ENCODE data around the gene DSPP. TPM values are rescaled to one million over a fixed set of nuclear protein-coding genes. Genes with fewer than 3 reads are reported as not detected.

The DSPP gene
- total and polyA plus RNA-seq, 2 experiments from 2014 or later, result 0.08 TPM; not detected in 1

DNA sequence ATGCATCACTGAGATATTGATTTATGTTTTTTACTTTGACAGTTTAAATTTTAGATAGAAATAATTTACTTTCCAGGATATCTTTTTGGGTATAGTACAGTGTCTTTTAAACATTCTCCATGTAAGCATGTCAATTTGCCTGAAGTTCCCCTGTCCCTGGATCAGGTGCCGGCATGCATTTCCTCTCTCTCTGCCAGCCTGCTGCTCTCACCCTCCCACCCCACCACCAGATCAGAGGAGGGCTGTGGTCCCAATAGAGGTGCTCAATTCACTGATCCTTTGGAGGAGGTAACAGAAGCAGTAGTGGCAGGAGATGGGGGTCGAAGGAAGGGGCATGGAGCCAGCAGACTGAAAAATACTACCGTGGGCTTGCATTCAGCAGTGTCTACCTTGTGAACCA lies 28.3 kb upstream of the DSPP start:
- H3K4me2 ChIP-seq, result no peak overlapping the region
- DNase-seq (ENCODE audit: low spot score) (no peak), ATAC-seq (peak; percentile 50; the same call in 2 of the 3 replicates)
- TF ChIP-seq, protein P1, sequence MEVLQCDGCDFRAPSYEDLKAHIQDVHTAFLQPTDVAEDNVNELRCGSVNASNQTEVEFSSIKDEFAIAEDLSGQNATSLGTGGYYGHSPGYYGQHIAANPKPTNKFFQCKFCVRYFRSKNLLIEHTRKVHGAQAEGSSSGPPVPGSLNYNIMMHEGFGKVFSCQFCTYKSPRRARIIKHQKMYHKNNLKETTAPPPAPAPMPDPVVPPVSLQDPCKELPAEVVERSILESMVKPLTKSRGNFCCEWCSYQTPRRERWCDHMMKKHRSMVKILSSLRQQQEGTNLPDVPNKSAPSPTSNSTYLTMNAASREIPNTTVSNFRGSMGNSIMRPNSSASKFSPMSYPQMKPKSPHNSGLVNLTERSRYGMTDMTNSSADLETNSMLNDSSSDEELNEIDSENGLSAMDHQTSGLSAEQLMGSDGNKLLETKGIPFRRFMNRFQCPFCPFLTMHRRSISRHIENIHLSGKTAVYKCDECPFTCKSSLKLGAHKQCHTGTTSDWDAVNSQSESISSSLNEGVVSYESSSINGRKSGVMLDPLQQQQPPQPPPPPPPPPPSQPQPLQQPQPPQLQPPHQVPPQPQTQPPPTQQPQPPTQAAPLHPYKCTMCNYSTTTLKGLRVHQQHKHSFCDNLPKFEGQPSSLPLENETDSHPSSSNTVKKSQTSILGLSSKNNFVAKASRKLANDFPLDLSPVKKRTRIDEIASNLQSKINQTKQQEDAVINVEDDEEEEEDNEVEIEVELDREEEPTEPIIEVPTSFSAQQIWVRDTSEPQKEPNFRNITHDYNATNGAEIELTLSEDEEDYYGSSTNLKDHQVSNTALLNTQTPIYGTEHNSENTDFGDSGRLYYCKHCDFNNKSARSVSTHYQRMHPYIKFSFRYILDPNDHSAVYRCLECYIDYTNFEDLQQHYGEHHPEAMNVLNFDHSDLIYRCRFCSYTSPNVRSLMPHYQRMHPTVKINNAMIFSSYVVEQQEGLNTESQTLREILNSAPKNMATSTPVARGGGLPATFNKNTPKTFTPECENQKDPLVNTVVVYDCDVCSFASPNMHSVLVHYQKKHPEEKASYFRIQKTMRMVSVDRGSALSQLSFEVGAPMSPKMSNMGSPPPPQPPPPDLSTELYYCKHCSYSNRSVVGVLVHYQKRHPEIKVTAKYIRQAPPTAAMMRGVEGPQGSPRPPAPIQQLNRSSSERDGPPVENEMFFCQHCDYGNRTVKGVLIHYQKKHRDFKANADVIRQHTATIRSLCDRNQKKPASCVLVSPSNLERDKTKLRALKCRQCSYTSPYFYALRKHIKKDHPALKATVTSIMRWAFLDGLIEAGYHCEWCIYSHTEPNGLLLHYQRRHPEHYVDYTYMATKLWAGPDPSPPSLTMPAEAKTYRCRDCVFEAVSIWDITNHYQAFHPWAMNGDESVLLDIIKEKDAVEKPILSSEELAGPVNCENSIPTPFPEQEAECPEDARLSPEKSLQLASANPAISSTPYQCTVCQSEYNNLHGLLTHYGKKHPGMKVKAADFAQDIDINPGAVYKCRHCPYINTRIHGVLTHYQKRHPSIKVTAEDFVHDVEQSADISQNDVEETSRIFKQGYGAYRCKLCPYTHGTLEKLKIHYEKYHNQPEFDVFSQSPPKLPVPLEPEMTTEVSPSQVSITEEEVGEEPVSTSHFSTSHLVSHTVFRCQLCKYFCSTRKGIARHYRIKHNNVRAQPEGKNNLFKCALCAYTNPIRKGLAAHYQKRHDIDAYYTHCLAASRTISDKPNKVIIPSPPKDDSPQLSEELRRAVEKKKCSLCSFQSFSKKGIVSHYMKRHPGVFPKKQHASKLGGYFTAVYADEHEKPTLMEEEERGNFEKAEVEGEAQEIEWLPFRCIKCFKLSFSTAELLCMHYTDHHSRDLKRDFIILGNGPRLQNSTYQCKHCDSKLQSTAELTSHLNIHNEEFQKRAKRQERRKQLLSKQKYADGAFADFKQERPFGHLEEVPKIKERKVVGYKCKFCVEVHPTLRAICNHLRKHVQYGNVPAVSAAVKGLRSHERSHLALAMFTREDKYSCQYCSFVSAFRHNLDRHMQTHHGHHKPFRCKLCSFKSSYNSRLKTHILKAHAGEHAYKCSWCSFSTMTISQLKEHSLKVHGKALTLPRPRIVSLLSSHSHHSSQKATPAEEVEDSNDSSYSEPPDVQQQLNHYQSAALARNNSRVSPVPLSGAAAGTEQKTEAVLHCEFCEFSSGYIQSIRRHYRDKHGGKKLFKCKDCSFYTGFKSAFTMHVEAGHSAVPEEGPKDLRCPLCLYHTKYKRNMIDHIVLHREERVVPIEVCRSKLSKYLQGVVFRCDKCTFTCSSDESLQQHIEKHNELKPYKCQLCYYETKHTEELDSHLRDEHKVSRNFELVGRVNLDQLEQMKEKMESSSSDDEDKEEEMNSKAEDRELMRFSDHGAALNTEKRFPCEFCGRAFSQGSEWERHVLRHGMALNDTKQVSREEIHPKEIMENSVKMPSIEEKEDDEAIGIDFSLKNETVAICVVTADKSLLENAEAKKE (CRISPR knock-in tag; IDR thresholded peaks at IDR 0.05), result no peak
- TF ChIP-seq JUNB (IDR thresholded peaks at IDR 0.05; ENCODE audit: unreplicated experiment) (no peak), CREB1 (CRISPR knock-in tag; IDR thresholded peaks at IDR 0.05; ENCODE audit: low read depth) (no peak), NANOG (IDR thresholded peaks at IDR 0.05; ENCODE audit: borderline replicate concordance) (no peak), STAT1 (IDR thresholded peaks at IDR 0.05; ENCODE audit: unreplicated experiment) (no peak), EZH2phosphoT487 (IDR thresholded peaks at IDR 0.05; ENCODE audit: unreplicated experiment) (no peak), EZH2 (IDR thresholded peaks at IDR 0.05; ENCODE audit: low read depth, unreplicated experiment) (no peak), ZNF114 (CRISPR knock-in tag; IDR thresholded peaks at IDR 0.05) (no peak)
- TF ChIP-seq, protein P2, sequence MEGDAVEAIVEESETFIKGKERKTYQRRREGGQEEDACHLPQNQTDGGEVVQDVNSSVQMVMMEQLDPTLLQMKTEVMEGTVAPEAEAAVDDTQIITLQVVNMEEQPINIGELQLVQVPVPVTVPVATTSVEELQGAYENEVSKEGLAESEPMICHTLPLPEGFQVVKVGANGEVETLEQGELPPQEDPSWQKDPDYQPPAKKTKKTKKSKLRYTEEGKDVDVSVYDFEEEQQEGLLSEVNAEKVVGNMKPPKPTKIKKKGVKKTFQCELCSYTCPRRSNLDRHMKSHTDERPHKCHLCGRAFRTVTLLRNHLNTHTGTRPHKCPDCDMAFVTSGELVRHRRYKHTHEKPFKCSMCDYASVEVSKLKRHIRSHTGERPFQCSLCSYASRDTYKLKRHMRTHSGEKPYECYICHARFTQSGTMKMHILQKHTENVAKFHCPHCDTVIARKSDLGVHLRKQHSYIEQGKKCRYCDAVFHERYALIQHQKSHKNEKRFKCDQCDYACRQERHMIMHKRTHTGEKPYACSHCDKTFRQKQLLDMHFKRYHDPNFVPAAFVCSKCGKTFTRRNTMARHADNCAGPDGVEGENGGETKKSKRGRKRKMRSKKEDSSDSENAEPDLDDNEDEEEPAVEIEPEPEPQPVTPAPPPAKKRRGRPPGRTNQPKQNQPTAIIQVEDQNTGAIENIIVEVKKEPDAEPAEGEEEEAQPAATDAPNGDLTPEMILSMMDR (conservative IDR thresholded peaks at IDR 0.05; ENCODE audit: low read depth in 2 of 2), result no peak
- TF ChIP-seq, protein P3, sequence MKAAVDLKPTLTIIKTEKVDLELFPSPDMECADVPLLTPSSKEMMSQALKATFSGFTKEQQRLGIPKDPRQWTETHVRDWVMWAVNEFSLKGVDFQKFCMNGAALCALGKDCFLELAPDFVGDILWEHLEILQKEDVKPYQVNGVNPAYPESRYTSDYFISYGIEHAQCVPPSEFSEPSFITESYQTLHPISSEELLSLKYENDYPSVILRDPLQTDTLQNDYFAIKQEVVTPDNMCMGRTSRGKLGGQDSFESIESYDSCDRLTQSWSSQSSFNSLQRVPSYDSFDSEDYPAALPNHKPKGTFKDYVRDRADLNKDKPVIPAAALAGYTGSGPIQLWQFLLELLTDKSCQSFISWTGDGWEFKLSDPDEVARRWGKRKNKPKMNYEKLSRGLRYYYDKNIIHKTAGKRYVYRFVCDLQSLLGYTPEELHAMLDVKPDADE (IDR thresholded peaks at IDR 0.05), result no peak
- TF ChIP-seq, protein P4, sequence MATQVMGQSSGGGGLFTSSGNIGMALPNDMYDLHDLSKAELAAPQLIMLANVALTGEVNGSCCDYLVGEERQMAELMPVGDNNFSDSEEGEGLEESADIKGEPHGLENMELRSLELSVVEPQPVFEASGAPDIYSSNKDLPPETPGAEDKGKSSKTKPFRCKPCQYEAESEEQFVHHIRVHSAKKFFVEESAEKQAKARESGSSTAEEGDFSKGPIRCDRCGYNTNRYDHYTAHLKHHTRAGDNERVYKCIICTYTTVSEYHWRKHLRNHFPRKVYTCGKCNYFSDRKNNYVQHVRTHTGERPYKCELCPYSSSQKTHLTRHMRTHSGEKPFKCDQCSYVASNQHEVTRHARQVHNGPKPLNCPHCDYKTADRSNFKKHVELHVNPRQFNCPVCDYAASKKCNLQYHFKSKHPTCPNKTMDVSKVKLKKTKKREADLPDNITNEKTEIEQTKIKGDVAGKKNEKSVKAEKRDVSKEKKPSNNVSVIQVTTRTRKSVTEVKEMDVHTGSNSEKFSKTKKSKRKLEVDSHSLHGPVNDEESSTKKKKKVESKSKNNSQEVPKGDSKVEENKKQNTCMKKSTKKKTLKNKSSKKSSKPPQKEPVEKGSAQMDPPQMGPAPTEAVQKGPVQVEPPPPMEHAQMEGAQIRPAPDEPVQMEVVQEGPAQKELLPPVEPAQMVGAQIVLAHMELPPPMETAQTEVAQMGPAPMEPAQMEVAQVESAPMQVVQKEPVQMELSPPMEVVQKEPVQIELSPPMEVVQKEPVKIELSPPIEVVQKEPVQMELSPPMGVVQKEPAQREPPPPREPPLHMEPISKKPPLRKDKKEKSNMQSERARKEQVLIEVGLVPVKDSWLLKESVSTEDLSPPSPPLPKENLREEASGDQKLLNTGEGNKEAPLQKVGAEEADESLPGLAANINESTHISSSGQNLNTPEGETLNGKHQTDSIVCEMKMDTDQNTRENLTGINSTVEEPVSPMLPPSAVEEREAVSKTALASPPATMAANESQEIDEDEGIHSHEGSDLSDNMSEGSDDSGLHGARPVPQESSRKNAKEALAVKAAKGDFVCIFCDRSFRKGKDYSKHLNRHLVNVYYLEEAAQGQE (IDR thresholded peaks at IDR 0.05; ENCODE audit: unreplicated experiment), result no peak
- H3K27me3 ChIP-seq (ENCODE audit: insufficient read depth), result no peaks in the 10 kb centered on the region
- H4K20me1 ChIP-seq (replicated peaks; ENCODE audit: insufficient read depth), result no peaks in the 10 kb centered on the region
- Mint-ChIP-seq H3K4me3 (no peak overlapping the region), H3K27ac (0 out of 2 replicates have a peak overlapping the region, but pooled peaks have one; percentile 43), H3K27me3 (ENCODE audit: insufficient read depth, low read depth, poor library complexity) (peaks cover 3% of the 10 kb centered on the region), H3K36me3 (ENCODE audit: low read depth) (no peaks in the 10 kb centered on the region), H3K9me3 (no peaks in the 10 kb centered on the region), H3K4me1 (peaks cover 9% of the 10 kb centered on the region)
- H3F3A ChIP-seq (replicated peaks; ENCODE audit: low read depth), result no peaks in the 10 kb centered on the region
- peaks cover 5% of the 10 kb centered on the region; the same call in 1 of the 2 replicates for H3K4me1 ChIP-seq (ENCODE audit: insufficient read depth)
- H3K79me2 ChIP-seq (replicated peaks; ENCODE audit: insufficient read depth), result no peaks in the 10 kb centered on the region
- H3K36me3 ChIP-seq (ENCODE audit: insufficient read depth), result no peaks in the 10 kb centered on the region
- H3K4me3 ChIP-seq, result no peak overlapping the region
- H3K27ac ChIP-seq (ENCODE audit: low read depth), result no peak overlapping the region
- peak overlapping the region; percentile 80; the same call in 1 of the 2 replicates for H2AFZ ChIP-seq
- H3K9me2 ChIP-seq (ENCODE audit: insufficient read depth), result no peaks in the 10 kb centered on the region

Measured in GM23338 (cell line).